Measurements from ENCODE around the gene PDHA1.

The PDHA1 gene

GRCh38 chrX:19343535-19344408 is at the start of gene PDHA1:
PDHA1 (plus strand) TSS chrX:19343927; CDS start chrX:19344038, 111 bp downstream.
- peak; percentile 90 for DNase-seq (ENCODE audit: low read depth)

- DNase-seq (ENCODE audit: low read depth): peak; percentile 68
These were observed 40.4 kb upstream of the PDHA1 start for GRCh38 chrX:19303256-19303880.

DNA sequence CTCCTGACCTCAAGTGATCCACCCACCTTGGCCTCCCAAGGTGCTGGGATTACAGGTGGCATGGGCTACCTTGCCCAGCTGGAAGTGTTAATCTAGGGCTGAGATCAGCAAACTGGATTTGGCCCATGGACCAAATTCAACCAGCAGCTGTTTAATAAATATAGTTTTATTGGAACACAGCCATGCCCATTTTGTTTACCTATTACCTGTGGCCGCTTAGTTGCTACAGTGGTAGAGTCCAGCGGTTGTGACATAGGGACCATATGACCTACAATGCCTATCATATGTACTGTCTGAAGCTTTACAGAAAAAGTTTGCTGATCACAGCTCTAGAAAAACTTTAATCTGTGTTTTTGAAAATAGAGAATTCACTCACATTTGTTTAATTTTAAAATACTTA is 17.2 kb upstream of the PDHA1 start:
- DNase-seq (ENCODE audit: low read depth): no peak

DNA sequence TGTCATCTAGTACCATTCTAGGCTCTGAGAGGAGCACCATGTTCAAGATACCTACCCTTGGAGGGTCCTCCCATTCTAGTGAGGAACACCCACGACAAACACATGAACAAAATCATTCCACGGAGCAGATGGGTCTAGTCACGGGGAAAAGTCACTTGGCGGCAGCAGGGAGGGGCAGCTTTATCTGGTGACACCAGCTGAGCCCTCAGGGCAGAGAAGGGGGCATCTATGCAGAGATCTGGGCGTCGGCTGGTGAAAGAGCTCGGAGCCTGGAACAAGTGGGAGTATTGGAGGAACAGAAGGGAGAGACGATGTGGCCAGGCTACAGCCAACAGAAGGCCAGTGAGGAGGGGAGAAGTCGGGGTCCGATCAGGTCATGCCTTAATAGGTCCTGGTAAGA is 11.9 kb upstream of the PDHA1 start:
- no peak for DNase-seq (ENCODE audit: low read depth)

DNA sequence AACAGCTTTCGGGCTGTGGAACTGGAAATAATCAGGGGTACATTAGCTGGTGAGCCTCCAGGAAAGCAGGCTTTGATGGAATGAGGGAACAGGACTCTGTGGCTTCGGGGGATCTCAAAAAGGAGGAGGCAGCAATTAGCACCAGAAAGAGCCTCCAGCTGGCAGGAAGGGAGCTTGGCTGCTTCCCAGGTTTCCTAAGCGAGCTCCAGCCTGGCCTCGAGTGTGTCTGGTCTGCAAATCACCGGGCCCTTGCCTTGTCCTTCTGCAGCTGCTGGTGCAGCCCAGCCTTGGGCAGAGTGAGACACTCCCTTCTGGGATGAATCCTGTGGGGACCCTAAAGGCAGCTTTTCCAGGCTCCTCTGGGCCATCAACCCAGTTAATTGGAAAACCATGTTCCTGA is 10.7 kb upstream of the PDHA1 start:
- DNase-seq (ENCODE audit: low read depth): peak; percentile 4

DNA sequence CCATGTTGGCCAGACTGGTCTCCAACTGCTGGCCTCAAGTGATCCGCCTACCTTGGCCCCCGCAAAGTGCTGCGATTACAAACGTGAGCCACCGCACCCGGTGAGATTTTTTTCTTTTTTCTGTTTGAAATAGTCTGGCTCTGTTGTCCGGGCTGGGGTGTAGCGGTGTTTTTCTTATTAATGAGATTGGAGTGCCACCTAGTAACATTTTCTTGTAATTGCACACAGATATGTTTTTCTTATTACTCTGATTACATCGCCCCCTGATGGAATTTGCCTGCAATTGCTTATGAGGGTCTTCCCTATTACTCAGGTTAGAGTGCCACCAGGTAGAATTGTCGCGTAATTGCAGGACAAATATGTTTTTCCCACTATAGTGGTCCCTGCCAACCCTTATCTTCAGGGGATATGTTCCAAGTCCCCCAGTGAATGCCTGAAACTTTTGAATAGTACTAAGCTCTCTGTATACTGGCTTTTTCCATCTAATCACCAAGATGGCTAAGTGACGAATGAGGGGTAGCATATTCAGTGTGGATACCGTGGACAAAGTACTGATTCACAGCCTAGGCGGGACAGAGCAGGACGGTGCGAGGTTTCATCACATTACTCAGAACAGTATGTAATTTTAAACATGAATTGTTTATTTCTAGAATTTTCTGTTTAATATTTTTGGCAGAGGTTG is 8.6 kb upstream of the PDHA1 start:
- DNase-seq (ENCODE audit: low read depth): no peak

- DNase-seq (ENCODE audit: low read depth): peak; percentile 28
These were observed 1.3 kb upstream of the PDHA1 start for GRCh38 chrX:19342331-19342906.

DNA sequence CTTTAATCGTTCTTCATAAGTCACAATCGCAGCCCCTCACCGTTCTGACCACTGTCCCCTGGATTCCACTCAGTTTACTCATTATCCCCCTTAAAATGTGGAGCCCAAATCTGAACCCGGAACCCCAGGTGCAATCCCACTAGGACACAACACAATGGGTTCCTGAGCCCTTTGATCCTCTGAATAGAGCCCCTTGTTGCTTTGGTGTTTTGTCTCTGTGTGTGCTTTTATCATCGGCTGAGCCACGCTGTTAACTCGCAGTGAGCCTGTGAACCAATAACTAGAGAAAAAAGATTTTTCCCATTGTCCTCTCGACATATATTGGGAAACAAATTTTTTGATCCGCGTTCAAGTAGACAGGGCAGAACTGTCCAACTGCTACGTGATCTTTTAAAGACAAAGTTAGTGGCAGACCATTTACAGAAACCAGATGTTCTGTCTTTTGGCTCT is 617 bp upstream of the PDHA1 start:
- DNase-seq (ENCODE audit: low read depth): no peak

- no peak for DNase-seq (ENCODE audit: low read depth)
These were observed 934 bp downstream of the PDHA1 start for GRCh38 chrX:19344661-19345060.

- DNase-seq (ENCODE audit: low read depth): no peak
These were observed 4.2 kb downstream of the PDHA1 start for GRCh38 chrX:19347916-19348315.

DNA sequence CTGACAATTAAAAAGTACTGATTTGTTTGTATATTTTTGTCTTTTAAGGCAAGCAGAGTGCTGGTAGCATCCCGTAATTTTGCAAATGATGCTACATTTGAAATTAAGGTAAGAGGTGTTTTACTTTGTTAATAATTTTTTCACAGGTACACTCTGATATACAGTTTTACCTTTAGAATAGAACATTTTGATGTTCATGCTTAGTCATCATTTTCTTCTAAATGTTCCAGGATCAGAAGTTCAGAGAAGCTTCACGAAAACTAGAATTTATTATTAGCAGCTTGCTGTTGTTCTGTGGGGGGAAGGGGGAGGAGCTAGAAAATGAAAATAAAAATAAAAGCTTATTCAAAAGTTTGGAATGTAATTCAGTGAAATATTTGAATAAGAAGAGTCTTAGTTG is 5.5 kb downstream of the PDHA1 start:
- no peak for DNase-seq (ENCODE audit: low read depth)

- DNase-seq (ENCODE audit: low read depth): no peak
These were observed 7.2 kb downstream of the PDHA1 start for GRCh38 chrX:19350941-19351384.

DNA sequence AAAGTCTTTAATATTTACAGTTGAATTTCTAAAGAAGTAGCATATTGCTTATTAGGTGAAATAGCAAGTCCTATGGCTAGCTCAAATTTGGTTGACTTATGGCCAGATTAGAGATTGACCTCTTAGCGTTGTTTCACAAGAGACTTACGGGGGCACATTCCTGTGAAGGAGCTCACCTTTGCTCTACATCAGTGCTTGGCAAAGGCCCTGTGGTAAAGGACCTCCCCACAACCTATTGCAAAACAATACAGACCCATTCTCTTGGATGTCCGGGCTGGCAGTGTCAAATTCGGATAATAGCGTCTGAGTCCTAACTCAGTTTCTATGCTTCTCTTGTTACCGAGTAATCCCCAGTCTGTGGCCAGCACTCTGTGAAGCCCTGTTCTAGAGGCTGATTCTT is 10.9 kb downstream of the PDHA1 start:
- DNase-seq (ENCODE audit: low read depth): no peak

DNA sequence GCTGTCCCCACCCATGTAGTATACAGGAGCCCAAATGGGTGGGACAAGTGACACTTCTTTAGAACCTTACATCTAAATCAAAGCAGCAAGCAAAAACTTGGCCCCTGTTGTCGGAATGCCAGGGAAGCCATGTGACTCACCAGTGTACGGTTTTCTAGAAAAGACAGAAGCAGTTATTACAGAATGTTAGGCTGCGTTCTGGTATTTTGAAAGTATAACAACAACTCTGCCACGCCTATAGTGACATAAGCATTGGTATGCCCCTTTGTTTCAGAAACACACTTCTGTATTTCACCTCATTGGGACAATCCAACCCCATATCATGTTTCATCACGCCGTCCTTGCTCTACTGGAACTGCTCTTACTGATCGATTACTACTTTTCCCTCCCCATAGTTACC is 14.8 kb downstream of the PDHA1 start:
- no peak for DNase-seq (ENCODE audit: low read depth)

DNA sequence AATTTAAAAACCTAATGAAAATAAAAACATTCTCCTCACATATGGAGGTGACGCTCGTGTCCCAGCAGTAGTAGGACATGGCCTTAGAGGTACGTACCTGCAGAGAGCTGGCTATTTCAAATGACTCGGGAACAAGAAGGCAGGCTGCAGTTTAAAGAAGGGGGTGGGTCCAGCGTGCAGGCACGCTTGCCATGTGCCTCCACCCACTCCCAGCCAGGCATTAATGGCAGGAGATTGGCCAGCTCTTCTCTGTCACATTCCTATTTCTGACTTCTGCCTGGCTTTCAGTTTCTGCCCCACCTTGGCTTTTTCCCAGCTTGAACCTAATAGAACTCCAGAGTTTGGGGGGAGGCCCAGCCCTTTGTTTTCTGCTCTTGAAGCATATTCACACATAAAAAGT is 17.2 kb downstream of the PDHA1 start:
- DNase-seq (ENCODE audit: low read depth): no peak

GRCh38 chrX:19361701-19362100 is 18.0 kb downstream of the PDHA1 start:
- no peak for DNase-seq (ENCODE audit: low read depth)

- DNase-seq (ENCODE audit: low read depth): no peak
These were observed 24.8 kb downstream of the PDHA1 start for GRCh38 chrX:19368576-19368975.

DNA sequence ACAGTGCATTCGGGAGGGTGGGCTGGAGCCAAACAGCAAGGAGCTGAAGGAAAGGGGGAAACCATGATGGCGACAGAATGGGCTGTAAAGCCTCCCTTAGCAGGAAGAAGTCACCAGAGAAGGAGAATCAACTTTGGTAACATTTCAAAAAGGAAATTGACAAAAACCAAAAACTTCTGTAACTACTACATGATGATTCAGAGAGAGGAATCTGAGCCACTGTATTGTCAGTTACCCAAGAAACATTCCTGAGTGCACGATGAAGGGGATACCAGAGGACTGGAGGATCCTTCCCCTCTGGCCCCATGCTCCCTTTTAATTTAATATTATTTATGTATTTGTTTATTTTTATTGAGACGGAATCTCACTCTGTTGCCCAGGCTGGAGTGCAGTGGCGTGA is 26.3 kb downstream of the PDHA1 start:
- DNase-seq (ENCODE audit: low read depth): peak; percentile 43

- peak; percentile 52 for DNase-seq (ENCODE audit: low read depth)
These were observed 28.4 kb downstream of the PDHA1 start for GRCh38 chrX:19372170-19372546.

GRCh38 chrX:19372547-19373331 is 29.0 kb downstream of the PDHA1 start:
- no peak for DNase-seq (ENCODE audit: low read depth)

- no peak for DNase-seq (ENCODE audit: low read depth)
These were observed 29.7 kb downstream of the PDHA1 start for GRCh38 chrX:19373351-19373891.
